NCI-H774 (cell line): ENCODE results near the gene DDHD1.
"Not testable (repeated sequence)": the region's sequence is repeated elsewhere in the genome, so short reads cannot be mapped to it uniquely, and the experiment has no call there.

Experiments used
- DNase-seq: peaks from one replicate; lab custom pipeline; 2025; lab: John Stamatoyannopoulos, UW

The DDHD1 gene

DNA sequence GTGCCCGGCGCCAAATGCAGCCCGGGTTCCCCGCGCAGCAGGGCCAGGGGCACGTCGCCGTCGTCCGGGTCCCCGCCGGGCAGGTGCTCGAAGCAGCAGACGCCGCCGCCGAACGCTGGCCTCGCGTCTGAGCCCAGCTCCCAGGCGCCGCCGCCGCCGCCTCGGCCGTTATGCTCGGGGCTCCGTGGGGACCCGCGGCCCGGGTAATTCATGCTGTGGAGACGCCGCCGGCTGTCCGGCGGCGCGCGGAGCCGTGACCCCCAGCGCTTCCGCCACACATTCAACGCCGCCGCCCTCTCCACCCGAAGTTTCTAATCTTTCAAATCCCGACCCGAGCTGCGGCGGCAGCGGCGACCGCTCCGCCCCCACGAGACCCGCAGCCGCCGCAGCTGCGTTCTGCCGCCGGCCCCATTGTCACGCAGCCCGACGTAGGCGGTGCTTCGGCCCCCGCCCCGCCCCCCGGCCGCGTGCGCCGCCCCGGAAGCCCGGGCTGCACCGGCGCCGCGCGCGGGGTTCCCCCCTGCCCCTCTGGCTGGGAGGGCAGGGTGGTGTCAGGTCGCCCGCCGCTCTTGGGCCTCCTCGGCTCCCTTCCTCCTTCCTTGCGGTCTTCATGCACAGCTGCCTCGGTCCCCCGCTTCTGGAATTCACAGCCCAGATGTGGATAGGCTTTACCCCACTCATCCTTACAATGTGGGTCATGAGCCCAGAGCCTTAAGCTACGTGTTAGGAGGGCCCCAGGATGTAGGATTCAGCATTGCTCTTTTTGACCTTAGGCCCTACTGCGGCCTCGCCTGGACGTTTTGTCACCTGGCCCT, at the start of gene DDHD1:
Gene DDHD1 (minus strand): TSS at position 437 of the 815 bp plus-strand sequence. CDS start 225 bp downstream, at position 212.
- DNase-seq, result peak; percentile 61

DNA sequence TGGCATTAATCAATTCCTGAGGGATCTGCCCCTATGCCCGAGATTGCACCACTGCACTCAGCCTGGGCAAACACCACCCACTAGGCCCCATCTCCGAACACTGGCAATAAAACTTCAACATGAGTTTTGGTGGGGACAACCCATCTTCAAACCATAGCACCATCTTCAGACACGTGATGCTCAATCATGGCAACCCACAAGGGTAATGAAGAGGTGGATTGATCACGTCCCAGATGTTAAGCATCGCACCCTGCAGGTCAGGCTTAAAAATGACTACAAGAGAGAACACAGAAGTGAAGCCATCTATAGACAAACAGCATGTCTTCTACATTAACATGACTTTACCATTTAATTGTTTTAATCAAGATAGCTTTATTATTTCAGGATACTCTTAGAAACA, 42.8 kb upstream of the DDHD1 start:
- no peak for DNase-seq

DNA sequence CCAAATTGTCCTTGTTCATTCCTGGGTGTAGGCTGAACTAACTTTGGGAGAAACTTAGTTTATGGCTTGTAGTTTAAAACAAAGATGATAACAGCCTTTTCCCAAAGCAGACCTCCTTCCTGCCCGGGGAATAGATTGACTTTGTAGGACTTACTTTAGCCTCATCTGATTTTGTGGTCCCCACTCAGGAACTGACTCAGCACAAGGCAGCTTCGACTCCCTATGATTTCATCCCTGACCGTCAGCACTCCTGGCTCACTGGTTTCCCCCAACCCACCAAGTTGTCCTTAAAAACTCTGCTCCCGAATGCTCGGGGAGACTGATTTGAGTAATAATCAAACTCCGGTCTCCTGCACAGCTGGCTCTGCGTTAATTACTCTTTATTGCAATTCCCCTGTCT, 40.1 kb upstream of the DDHD1 start:
- DNase-seq, result no peak

DNA sequence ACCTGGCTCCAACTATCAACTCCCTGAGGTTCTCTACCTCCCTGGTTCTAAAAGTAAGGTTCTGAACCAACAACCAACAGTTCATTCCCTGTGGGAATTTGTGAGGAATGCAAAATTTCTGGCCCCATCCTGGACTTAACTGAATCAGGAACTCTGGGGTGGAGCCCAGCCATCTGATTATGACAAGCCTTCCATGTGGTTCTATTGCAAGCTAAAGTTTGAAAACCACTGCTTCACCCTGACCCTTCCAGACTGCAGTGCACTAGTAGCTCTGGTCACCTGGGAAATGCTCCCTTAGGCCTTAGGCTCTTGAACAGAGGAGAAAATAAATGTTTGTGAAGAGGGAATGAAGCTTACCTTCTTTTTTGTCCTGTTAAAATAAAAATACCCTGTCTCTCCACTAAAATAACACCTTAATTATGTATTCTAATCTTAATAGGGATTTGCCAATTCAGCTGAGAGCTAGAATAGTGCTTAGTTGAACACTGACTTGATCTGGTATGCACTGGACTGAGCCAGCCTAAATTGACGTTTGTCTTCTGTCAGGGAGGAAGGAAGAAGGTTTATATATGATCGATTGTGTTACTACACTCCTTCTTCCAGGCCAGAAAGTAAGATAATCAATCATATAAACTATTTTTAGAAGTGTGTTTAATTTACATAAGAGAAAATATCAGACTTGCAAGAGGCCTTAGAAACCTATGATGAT, 39.1 kb upstream of the DDHD1 start:
- no peak for DNase-seq

DNA sequence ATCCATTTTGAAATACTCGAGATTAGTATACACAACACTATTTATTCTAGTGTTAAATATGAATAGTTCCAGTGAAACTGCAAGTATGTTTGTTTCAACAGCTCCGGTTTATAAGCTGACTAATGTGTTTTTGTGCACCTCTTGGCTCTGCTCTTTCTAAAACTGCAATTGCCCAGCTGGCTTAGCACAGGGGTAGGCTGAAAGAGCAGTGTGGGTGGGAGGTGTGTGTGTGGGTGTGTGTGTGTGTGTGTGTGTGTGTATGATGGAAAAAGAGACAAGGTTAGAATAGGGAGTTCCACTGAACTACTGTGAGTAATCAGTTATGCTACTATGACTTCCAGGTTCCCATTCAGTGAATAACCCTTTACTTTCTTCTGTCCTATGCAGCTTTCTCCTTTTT, 37.8 kb upstream of the DDHD1 start:
- DNase-seq, result no peak

DNA sequence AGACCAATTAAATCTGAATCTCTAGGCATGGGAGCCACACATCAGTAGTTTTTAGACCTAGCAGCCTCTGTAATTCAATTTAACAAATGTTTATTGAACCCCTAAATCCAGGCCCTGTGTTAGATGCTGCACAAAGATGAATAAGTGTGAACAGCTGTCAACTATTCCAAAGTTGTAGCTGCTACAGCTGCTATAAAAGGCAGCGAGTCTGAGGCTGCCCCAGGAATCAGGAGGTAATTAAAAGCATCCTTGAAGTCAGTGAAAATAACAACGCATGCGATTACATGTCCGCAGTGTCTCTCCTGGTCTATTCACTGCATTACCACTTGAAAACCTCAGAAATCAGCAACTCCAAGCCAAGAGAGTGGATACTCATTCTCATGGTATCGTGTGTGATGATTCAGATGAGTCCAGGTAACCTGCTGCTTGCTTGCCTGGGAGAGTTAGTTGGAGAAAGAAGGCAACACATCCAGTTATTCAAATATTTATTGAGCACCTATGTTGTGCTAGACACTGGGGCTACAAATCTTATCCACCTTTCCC, 34.9 kb upstream of the DDHD1 start:
- no peak for DNase-seq

DNA sequence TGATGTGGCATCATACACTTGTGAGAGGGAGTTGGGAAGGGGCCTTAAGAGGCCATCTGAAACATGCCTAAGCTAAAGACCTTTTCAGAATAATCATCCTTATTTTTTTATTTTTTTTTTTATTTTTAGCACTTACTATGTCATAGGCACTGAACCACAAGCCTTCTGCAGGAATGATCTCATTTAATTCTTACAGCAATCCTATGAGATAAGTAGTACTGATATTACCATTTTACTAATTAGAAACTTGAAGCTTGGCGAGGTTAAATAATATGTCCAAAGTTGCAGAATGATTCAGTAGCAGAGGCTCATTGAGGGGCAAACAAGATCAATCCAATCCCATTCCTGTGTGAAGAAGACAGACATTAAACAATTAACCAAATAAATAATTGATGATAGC, 33.4 kb upstream of the DDHD1 start:
- DNase-seq, result no peak

DNA sequence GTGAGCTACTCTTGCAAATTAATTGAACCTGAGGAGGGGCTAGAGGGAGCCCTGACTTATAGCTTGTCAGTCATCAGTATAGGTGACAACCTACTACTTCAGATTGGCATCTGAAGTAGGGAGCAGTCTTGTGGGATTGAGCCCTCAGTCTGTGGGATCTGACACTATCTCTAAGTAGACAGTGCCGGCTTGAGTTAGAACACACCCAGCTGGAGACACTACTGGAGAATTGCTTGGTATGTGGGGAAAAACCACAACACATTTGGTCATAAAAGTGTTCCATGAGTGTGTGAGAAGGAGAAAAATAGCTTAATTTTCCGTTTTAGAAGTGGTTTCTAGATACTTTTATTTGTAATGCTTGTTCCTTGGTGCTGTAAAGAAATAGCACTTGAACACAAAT, 30.5 kb upstream of the DDHD1 start:
- DNase-seq, result no peak

DNA sequence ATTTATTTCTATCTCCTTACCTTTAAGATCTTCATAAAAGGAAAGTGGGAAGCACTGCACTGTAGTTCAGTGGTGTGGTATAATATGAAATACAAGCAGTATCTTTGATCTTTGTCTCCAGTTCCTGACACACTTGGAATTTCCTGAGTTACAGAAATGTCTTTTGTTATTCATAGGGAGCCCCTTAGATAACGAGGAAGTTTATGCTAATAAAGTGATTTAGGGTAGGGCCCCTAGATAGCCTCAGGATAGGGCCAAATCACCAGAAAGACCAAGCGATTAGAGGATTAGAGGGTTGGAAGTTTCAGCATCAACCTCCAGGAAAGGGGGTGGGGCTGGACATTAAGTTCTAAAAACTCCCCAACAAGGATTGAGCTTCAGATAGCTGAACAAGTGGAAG, 29.9 kb upstream of the DDHD1 start:
- DNase-seq, result no peak

DNA sequence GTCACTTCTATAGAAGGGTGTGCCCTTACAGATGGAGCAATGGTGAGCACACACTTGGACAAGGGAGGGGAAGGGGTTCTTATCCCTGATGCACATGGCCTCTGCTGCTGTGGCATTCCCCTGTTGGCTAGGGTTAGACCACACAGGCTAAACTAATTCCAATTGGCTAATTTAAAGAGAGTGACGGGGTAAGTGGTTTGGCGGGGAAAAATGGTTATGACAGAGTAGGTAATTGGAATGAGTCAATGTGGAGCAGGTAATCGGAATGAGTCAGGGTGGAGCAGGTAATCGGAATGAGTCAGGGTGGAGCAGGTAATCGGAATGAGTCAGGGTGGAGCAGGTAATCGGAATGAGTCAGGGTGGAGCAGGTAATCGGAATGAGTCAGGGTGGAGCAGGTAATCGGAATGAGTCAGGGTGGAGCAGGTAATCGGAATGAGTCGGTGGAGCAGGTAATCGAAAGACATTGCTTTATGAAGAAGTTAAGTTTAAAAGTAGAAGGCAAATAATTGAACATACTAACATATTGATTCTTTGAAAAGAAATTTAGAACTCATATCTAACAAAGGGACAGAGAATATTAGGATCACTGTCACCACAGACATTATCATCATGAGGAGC, 28.4 kb upstream of the DDHD1 start:
- not testable (repeated sequence) for DNase-seq

DNA sequence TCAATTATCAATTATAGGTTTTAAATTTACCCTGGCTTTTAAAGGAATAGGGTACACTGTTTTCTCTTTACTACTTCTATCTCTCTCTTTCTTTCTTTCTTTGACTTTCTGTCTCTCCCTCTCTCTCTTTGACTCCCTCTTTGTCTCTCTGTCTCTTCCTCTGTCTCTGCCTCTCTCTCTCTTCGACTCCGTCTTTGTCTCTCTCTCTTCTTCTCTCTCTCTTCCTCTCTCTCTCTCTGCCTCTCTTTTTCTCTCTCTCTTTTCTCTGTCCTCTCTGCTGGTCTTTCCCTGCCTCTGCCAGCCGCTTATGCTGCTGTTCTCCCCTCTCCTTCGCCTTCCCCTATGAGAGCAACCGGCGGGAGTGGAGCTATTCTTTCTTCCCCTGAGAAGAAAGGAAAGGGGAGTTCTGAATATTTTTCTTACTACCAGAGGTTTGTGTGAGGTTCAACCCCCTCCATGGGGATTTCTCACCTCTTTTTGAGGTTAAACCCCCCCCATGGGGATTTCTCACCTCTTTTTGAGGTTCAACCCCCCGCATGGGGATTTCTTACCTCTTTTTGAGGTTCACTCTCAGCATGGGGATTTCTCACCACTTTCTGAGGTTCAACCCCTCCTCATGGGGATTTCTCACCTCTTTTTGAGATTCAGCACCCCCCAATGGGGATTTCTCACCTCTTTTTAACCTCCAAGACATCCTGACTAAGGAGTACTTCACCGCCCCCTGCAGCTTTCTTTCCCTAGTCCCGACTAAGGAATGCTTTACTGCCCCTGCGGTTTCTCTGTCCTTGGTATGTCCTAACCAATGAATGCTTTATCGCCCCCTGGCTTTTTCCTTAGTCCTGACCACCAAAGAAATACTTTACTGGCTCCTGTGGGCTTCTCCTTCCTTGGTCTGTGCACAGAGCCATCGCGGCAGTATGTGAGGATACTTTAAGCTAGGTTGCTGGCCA, 27.4 kb upstream of the DDHD1 start:
- no peak for DNase-seq

DNA sequence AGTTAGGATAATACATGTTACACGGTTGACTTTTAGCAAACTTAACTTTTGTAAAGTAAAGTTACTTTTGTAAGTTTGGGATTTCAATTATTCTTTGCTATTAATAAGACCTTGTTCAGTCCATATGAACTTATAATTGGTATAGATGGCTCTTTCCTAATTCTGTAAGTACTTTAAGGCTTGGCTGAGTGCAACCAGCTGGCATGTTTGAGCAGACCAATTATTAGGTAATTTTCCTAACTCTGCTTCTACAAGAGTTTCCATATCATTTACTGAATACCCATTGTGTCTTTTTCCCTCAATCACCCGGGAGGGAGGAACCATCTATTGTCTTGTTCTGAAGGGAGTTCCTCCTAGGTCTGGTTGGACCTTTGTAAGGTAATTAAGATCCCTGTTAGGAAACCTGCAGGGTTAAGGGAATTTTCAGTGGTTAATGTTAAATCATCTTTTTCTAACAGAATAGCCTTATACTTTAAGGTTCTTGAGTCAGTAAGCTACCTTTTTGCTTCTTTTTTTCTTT, 26.4 kb upstream of the DDHD1 start:
- DNase-seq, result not testable (repeated sequence)

DNA sequence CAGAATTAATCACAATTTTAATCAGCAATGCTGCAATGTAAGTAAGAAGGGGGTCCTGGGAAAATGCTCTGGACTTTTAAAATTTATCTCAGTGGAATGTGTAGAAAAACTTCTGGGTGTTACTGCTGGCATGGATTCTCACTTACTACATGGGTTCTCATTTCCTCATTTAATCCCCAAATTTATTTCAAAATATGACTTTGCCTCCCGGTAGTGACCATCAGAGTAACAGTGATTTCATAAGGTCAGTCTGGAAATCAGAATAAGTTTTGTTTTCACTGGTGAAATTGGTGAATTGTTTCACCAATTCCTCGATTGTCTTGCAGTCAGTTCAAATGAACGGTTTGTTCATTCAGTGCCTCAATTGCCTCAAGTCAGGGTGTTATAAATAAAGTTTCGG, 22.3 kb upstream of the DDHD1 start:
- no peak for DNase-seq

DNA sequence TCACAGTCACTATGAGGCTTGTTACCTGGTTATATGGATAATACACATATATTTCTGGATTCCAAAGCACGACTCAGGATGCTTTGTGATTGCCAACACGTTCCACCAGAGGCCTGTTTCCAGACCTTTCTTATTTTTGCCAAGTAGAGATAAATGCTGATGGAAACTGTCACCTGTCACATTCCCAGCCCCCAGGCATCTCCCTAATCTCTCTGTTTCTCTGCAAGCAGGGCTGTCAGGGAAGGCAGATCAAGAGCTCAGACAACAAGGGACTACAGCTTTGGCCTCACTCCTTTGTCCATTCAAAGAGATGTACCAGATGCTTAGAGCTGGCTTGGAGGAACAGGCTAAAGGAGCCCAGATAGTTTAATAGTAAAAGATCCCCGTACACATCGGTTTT, 21.8 kb upstream of the DDHD1 start:
- no peak for DNase-seq

DNA sequence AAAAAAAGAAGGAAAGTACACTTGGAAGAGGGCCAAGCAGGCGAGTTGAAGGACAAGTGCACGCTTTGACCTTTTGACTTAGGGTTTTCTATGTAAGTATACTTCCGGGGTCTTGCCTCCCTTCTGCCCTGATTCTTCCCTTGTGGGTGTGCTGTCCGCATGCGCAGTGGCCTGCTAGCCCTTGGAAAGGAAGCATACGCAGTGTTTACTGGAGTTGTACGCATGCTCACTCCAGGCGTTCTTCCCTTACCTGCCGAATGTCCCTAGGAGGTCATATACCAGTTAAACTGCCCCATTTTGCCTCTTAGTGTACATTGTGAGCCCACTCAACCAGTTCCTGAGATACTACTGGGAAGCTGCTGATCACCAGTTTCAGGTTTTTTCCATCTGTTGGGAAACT, 15.7 kb upstream of the DDHD1 start:
- DNase-seq, result no peak

DNA sequence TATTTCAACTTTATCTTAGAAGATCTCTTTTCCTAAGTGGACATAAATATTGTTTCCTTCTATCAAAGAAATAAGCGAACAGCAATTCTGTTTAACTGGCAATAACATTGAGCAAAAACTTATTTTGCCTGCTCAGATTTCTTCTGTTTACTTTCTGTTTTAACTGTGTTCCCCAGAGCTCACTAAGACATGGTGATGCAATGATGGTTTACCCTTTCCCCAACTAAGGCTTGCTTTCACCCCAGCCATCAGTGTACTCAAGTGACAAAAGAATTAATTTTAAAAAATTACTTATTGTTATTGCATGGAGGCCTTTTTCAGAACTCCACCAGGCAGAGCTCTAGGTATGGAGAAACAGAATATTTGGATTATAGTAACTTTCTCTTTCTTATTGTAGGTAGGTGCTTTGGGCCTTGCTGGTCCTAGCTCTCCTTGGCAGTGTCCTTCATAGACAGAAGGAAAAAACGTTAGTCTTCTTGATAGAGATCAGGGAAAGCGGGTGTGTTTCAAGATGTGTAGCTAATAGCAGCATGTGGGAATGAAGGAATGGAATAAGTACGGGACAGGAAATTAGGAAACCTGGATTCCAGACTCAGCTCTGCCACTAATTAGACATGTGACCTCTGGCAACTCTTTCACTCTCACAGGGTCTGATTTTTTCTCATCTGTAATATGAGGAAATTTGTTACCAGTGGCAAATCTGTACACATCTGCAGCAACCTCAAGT, 14.6 kb upstream of the DDHD1 start:
- no peak for DNase-seq

DNA sequence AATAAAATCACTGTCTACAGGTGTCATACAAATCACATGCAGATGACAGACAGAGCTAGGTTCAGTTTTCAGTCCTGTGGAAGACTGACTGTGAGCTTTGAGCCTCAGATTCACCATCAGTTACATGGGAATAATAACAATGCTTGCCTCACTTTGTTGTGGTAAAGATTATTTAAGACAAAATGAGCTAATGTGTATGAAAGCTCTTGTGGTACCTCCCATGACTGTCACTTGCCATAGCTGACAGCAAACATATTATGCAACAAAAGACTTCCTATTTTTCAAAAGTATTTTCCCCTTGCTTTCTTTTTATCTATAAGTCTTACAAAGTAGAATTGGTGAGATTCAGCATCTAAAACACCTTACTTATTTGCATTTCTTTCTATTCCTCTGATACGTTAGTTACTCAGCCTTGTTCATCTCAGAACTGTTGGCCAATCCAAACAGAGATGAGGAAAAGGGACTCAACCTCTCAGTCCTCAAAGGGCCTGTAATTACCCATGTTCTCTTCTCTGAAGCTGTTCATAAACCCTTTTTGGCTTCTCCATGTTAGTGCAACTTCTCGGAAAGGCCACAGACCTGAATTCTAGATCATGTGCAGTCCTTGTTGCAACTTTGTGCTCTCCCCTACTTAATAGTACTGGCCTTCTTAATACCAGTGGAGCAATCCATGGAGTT, 8.8 kb upstream of the DDHD1 start:
- DNase-seq, result no peak

DNA sequence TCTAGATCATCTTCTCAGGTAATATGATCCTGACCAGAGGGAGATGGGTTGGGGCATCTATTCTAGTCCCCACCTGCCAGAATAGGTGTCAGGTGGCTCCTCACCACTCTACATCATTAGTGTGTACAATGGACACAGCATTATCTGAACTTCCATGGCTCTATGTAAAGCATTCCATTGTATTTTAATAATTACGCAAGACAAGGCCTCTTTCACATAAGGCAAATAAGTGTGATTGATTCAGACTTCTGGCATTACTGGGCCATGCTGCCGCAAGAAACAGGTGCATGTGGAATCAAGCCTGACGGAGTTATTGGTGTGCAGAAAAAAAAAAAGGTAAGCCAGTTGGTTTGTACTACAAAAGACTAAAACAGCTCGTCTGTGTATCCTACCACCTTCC, 3.1 kb upstream of the DDHD1 start:
- peak; percentile 17 for DNase-seq

DNA sequence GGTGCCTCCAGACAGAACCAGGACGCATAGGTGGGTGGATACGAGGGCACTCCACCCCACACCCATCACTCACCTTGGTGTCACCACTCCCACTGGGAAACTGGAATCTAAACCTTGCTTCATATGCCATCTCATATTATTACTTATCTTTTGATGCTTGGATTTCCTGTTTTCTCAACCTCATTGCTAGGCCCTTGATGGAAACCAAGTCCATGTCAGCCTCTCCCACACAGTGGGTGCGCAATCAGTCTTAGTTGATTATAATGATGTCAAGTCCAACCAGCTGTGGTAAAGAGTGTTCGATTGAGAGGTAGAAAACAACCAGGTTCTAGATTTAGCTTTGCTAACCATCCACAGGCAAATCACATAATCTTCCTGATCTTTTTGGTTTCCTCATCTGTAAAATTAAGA, 584 bp upstream of the DDHD1 start:
- no peak for DNase-seq
